Endothelial cell of umbilical vein (primary cell): Measurements from ENCODE around the gene FRY. TPM values are rescaled to one million over a fixed set of nuclear protein-coding genes. Genes with fewer than 3 reads are reported as not detected.
A peak's percentile ranks its signal among the peaks of the same experiment; 100 is the strongest.

Source experiments
- BruUV-seq: library from RNA; stranded (reverse); fragments of 400-500 nt; replicated peaks from 2 replicates; lab custom pipeline; 2021; lab: Mats Ljungman, UMichigan
- CTCF ChIA-PET: fragments of 300-600, 350-600 bp; sonication (Branson Sonifier 250); formaldehyde crosslinking; loops from one replicate; lab custom pipeline; 2021; ENCODE audit warnings: antibody characterized with exemption, inconsistent platforms; lab: Charles Lee
- POLR2A ChIA-PET: fragments of 300-600, 350-600 bp; sonication (Branson Sonifier 250); formaldehyde crosslinking; loops from one replicate; lab custom pipeline; 2021; ENCODE audit warnings: antibody characterized with exemption, inconsistent platforms; lab: Charles Lee
- DNase-seq: peaks from one replicate; pipeline ENCODE4 v3.0.0-alpha.2; 2011; ENCODE audit warnings: low read depth, low spot score
- FAIRE-seq: peaks from 2 replicates; lab custom pipeline; 2011; peaks lifted over from hg19 to GRCh38; lab: Jason Lieb, UNC
- H2AFZ ChIP-seq: 2 replicates; pipeline ENCODE4 v1.6.0; 2012; ENCODE audit warnings: low read depth, low read length, control low read depth, inconsistent platforms
- H3K27ac ChIP-seq: 2 replicates; pipeline ENCODE4 v1.5.1; 2011; ENCODE audit warnings: low read depth, mild to moderate bottlenecking, control low read depth, low read length, moderate library complexity; ENCODE audit not compliant: insufficient read depth
- H3K27me3 ChIP-seq, 2 experiments: 2 replicates each; pipeline versions ENCODE4 v1.6.0 to v1.6.1; 2011; ENCODE audit warnings: low read length in 2 of 2, mixed read lengths in 1 of 2; ENCODE audit not compliant: control insufficient read depth in 2 of 2, insufficient read depth in 2 of 2
- H3K36me3 ChIP-seq, 2 experiments: 2 replicates in 1 of 2; 3 replicates in 1 of 2; pipeline ENCODE4 v1.5.1; 2011; ENCODE audit warnings: low read length in 2 of 2, mild to moderate bottlenecking in 1 of 2, moderate library complexity in 1 of 2; ENCODE audit not compliant: control insufficient read depth in 2 of 2, insufficient read depth in 2 of 2; ENCODE audit errors: extremely low read depth in 1 of 2
- H3K4me1 ChIP-seq: 3 replicates; pipeline ENCODE4 v1.5.1; 2011; ENCODE audit warnings: mild to moderate bottlenecking, low read length; ENCODE audit not compliant: control insufficient read depth, insufficient read depth; ENCODE audit errors: extremely low read depth
- H3K4me2 ChIP-seq: 2 replicates; pipeline ENCODE4 v1.6.1; 2011; ENCODE audit warnings: low read length, control low read depth, mixed read lengths; ENCODE audit not compliant: insufficient read depth
- H3K4me3 ChIP-seq, 3 experiments: fragments of 200-600 bp in 1 of 3; sonication (generic), shearing (Covaris generic) in 1 of 3; replicated peaks in 1 of 3; 2 replicates each; pipeline ENCODE4 v1.5.1; 2011 to 2016; ENCODE audit warnings: control low read depth in 3 of 3, low read length in 3 of 3, mild to moderate bottlenecking in 2 of 3, inconsistent platforms in 1 of 3, low read depth in 1 of 3, moderate library complexity in 1 of 3; ENCODE audit not compliant: insufficient read depth in 1 of 3
- H3K79me2 ChIP-seq: 2 replicates; pipeline ENCODE4 v1.6.0; 2012; ENCODE audit warnings: low read length, inconsistent platforms; ENCODE audit not compliant: control insufficient read depth, insufficient read depth
- H3K9ac ChIP-seq: replicated peaks from 2 replicates; pipeline ENCODE3; 2011; ENCODE audit warnings: low read length, control low read depth; ENCODE audit not compliant: insufficient read depth; ENCODE audit errors: extremely low read depth
- H3K9me1 ChIP-seq: replicated peaks from 3 replicates; pipeline ENCODE4 v1.6.0; 2011; ENCODE audit warnings: mild to moderate bottlenecking, low read length; ENCODE audit not compliant: control insufficient read depth, insufficient read depth; ENCODE audit errors: extremely low read depth
- H3K9me3 ChIP-seq: replicated peaks from 2 replicates; pipeline ENCODE4 v1.5.1; 2012; ENCODE audit warnings: low read length, inconsistent platforms; ENCODE audit not compliant: control insufficient read depth, insufficient read depth
- H4K20me1 ChIP-seq: replicated peaks from 2 replicates; pipeline ENCODE3; 2011; ENCODE audit warnings: mild to moderate bottlenecking, low read length; ENCODE audit not compliant: control insufficient read depth, insufficient read depth; ENCODE audit errors: extremely low read depth
- CTCF ChIP-seq, 2 donors: IDR thresholded peaks; 1 replicate in 1 of 2; 2 replicates in 1 of 2; pipeline ENCODE4 v1.5.1; 2011; ENCODE audit warnings: low read length in 2 of 2, mild to moderate bottlenecking in 2 of 2, moderate library complexity in 2 of 2, control low read depth in 1 of 2, inconsistent platforms in 1 of 2, low read depth in 1 of 2; ENCODE audit not compliant: insufficient read depth in 1 of 2; ENCODE audit errors: extremely low read depth in 1 of 2
- EZH2 ChIP-seq: IDR thresholded peaks from 2 replicates; pipeline ENCODE4 v1.6.1; 2012; ENCODE audit warnings: borderline replicate concordance, low read depth, mild to moderate bottlenecking, moderate library complexity, low read length, inconsistent platforms; ENCODE audit not compliant: severe bottlenecking
- GATA2 ChIP-seq: IDR thresholded peaks from 2 replicates; pipeline ENCODE4 v1.7.0; 2011; ENCODE audit warnings: low read depth, mild to moderate bottlenecking, moderate library complexity, mixed read lengths, low read length; ENCODE audit not compliant: insufficient read length, insufficient read depth
- MAX ChIP-seq: IDR thresholded peaks from 2 replicates; pipeline ENCODE4 v1.6.1; 2011; ENCODE audit not compliant: insufficient read depth, insufficient read length
- MYC ChIP-seq: IDR thresholded peaks from one replicate; pipeline ENCODE4 v1.6.1; 2011; ENCODE audit warnings: mild to moderate bottlenecking, low read depth, low read length
- POLR2A ChIP-seq: IDR thresholded peaks from 2 replicates; pipeline ENCODE4 v1.6.1; 2012; ENCODE audit warnings: low read depth, mild to moderate bottlenecking, control low read depth, low read length
- dilution Hi-C: fragments of 300-500 bp; cut with MboI; formaldehyde crosslinking; loops from one replicate; pipeline ENCODE4 v1.15.0; 2019; ENCODE audit warnings: low sequenced_read_pairs; ENCODE audit not compliant: extremely low pct_ligation_motif_present
- intact Hi-C: fragments of 100-400 bp; cut with micrococcal nuclease; formaldehyde crosslinking; loops from one replicate; pipeline ENCODE4 v1.10.0; 2022
- polyA plus RNA-seq, 4 experiments: library from polyadenylated mRNA; depleted of rRNA in 3 of 4; stranded (reverse) in 3 of 4; unstranded in 1 of 4; fragments of >200 nt; gene quantifications; 2 replicates each; pipeline versions ENCODE4 v1.2.1 to v1.2.3, GENCODE V29; 2011 to 2012; ENCODE audit warnings: missing spikeins in 1 of 4
- total RNA-seq: library from RNA; stranded (reverse); gene quantifications from 2 replicates; pipeline ENCODE4 v1.2.3, GENCODE V29; 2021

FRY gene
- total and polyA plus RNA-seq, 2 donors (not counting 3 experiments of a cell fraction or from before 2014, with no cell fraction given), result 57.3 to 75.8 TPM

- no peak overlapping the region for H3K4me2 ChIP-seq
Observed at GRCh38 chr13:32032759-32033158, 1.2 kb downstream of the FRY start.

More at GRCh38 chr13:32032759-32033158, 1.2 kb downstream of the FRY start:
- no peak overlapping the region for H3K9ac ChIP-seq
- CTCF ChIA-PET, result interaction anchor here (1.7 to 2.8 kb wide), 2 partner anchors 13 to 132 kb away, joined by 6 to 13 read pairs; no protein-coding TSS in a partner anchor
- no peaks in the 10 kb centered on the region for H3K27me3 ChIP-seq
- no peak for FAIRE-seq
- BruUV-seq, result no TSS peak
- H3K4me1 ChIP-seq, result peaks cover 12% of the 10 kb centered on the region
- no peaks in the 10 kb centered on the region for H4K20me1 ChIP-seq
- H3K4me3 ChIP-seq, result no peak overlapping the region
- no peaks in the 10 kb centered on the region for H3K79me2 ChIP-seq
- peak; percentile 22 for DNase-seq
- TF ChIP-seq MYC (no peak), GATA2 (no peak), POLR2A (no peak), CTCF (IDR thresholded peaks at IDR 0.05; ENCODE audit: extremely low read depth in 1 of 2, insufficient read depth in 1 of 2, low read depth in 1 of 2, low read length in 2 of 2) (no peak), MAX (no peak), EZH2 (no peak)
- no peaks in the 10 kb centered on the region for H3K9me3 ChIP-seq
- no peak overlapping the region for H3K27ac ChIP-seq
- H3K9me1 ChIP-seq, result no peaks in the 10 kb centered on the region
- H3K36me3 ChIP-seq, result no peaks in the 10 kb centered on the region
- dilution Hi-C loops, result no loop called here
- intact Hi-C loops, result loop anchor here (5.0 kb wide), 3 partner anchors 80 to 285 kb away; partner anchors contain the start of genes BRCA2 and ZAR1L
- H2AFZ ChIP-seq, result no peak overlapping the region
- POLR2A ChIA-PET, result no interaction called here
